Keratinocyte (primary cell): ENCODE data around the gene MSANTD1. TPM values are rescaled to one million over a fixed set of nuclear protein-coding genes. Genes with fewer than 3 reads are reported as not detected.

Experiments
- DNase-seq: peaks from one replicate; pipeline ENCODE4 v3.0.0-alpha.2; 2011; ENCODE audit warnings: low read depth, missing footprints, low spot score
- FAIRE-seq: peaks from 2 replicates; lab custom pipeline; 2011; peaks lifted over from hg19 to GRCh38; lab: Jason Lieb, UNC
- H2AFZ ChIP-seq: 2 replicates; pipeline ENCODE4 v1.6.0; 2012; ENCODE audit warnings: low read length, control low read depth, inconsistent platforms; ENCODE audit not compliant: control insufficient read depth
- H3K27ac ChIP-seq: 2 replicates; pipeline ENCODE4 v1.5.1; 2011; ENCODE audit warnings: low read length; ENCODE audit not compliant: control insufficient read depth, insufficient read depth
- H3K27me3 ChIP-seq: 3 replicates; pipeline ENCODE4 v1.6.0; 2011; ENCODE audit warnings: low read length; ENCODE audit not compliant: control insufficient read depth, insufficient read depth; ENCODE audit errors: extremely low read depth
- H3K36me3 ChIP-seq, 2 experiments: 2 replicates in 1 of 2; 3 replicates in 1 of 2; pipeline ENCODE4 v1.5.1; 2011; ENCODE audit warnings: low read length in 2 of 2, mild to moderate bottlenecking in 1 of 2; ENCODE audit not compliant: control insufficient read depth in 2 of 2, insufficient read depth in 2 of 2; ENCODE audit errors: extremely low read depth in 1 of 2
- H3K4me1 ChIP-seq: 3 replicates; pipeline ENCODE4 v1.5.1; 2011; ENCODE audit warnings: low read length; ENCODE audit not compliant: control insufficient read depth, insufficient read depth; ENCODE audit errors: extremely low read depth
- H3K4me2 ChIP-seq: 3 replicates; pipeline ENCODE4 v1.6.0; 2011; ENCODE audit warnings: low read depth, low read length; ENCODE audit not compliant: control insufficient read depth, insufficient read depth; ENCODE audit errors: extremely low read depth
- H3K4me3 ChIP-seq, 3 experiments: fragments of 200-600 bp in 1 of 3; sonication (generic) in 1 of 3; 2 replicates in 2 of 3; 3 replicates in 1 of 3; pipeline ENCODE4 v1.5.1; 2011 to 2016; ENCODE audit warnings: low read length in 3 of 3, mild to moderate bottlenecking in 3 of 3, control low read depth in 2 of 3, inconsistent platforms in 1 of 3, low read depth in 1 of 3, mixed read lengths in 1 of 3, mixed run types in 1 of 3, moderate library complexity in 1 of 3; ENCODE audit not compliant: control insufficient read depth in 2 of 3, insufficient read depth in 2 of 3; ENCODE audit errors: extremely low read depth in 1 of 3
- H3K79me2 ChIP-seq: 2 replicates; pipeline ENCODE4 v1.6.0; 2012; ENCODE audit warnings: low read length; ENCODE audit not compliant: control insufficient read depth, insufficient read depth
- H3K9ac ChIP-seq: 3 replicates; pipeline ENCODE4 v1.6.0; 2011; ENCODE audit warnings: low read length; ENCODE audit not compliant: control insufficient read depth, insufficient read depth; ENCODE audit errors: extremely low read depth
- H3K9me1 ChIP-seq: 3 replicates; pipeline ENCODE4 v1.6.0; 2011; ENCODE audit warnings: low read length; ENCODE audit not compliant: control insufficient read depth, insufficient read depth; ENCODE audit errors: extremely low read depth
- H3K9me3 ChIP-seq: 2 replicates; pipeline ENCODE4 v1.5.1; 2012; ENCODE audit warnings: low read depth, low read length; ENCODE audit not compliant: control insufficient read depth
- H4K20me1 ChIP-seq: 3 replicates; pipeline ENCODE4 v1.6.0; 2011; ENCODE audit warnings: low read length; ENCODE audit not compliant: control insufficient read depth, insufficient read depth; ENCODE audit errors: extremely low read depth
- EZH2 ChIP-seq: IDR thresholded peaks from one replicate; pipeline ENCODE4 v1.6.1; 2012; ENCODE audit warnings: inconsistent platforms, mild to moderate bottlenecking, low read length, moderate library complexity
- dilution Hi-C: fragments of 300-500 bp; cut with MboI; formaldehyde crosslinking; loops from one replicate; pipeline ENCODE4 v1.7.0; 2020; ENCODE audit warnings: low sequenced_read_pairs; ENCODE audit not compliant: extremely low pct_ligation_motif_present
- polyA plus RNA-seq, 5 experiments: library from polyadenylated mRNA; depleted of rRNA in 3 of 5; stranded (reverse) in 3 of 5; stranded (forward) in 1 of 5; unstranded in 1 of 5; fragments of >200 nt; gene quantifications; 1 replicate in 1 of 5; 2 replicates in 3 of 5; 3 replicates in 1 of 5; pipeline versions ENCODE4 v1.2.1 to v1.2.3, GENCODE V29; 2011 to 2012; ENCODE audit warnings: missing spikeins in 2 of 5, low read depth in 1 of 5, low replicate concordance in 1 of 5
- TF ChIP-seq, protein P1 (sequence below), 3 experiments: IDR thresholded peaks in 1 of 3; conservative IDR thresholded peaks in 1 of 3; optimal IDR thresholded peaks in 1 of 3; 2 replicates in 2 of 3; 3 replicates in 1 of 3; pipeline versions ENCODE3 to v1.5.1; 2011; ENCODE audit warnings: low read length in 3 of 3, mild to moderate bottlenecking in 3 of 3, moderate library complexity in 2 of 3, control low read depth in 1 of 3, inconsistent platforms in 1 of 3; ENCODE audit not compliant: insufficient read depth in 2 of 3; ENCODE audit errors: extremely low read depth in 1 of 3

The MSANTD1 gene
- polyA plus RNA-seq, 1 donor (not counting 4 experiments of a cell fraction or from before 2014, with no cell fraction given), result not detected

- Histone ChIP-seq H4K20me1 (no peaks in the 10 kb centered on the region), H3K27me3 (no peaks in the 10 kb centered on the region), H3K9ac (no peak overlapping the region), H3K4me3 (no peak overlapping the region), H3K36me3 (no peaks in the 10 kb centered on the region), H3K27ac (no peak overlapping the region), H3K9me3 (no peaks in the 10 kb centered on the region), H3K4me2 (no peak overlapping the region), H3K79me2 (no peaks in the 10 kb centered on the region), H3K4me1 (no peaks in the 10 kb centered on the region), H3K9me1 (no peaks in the 10 kb centered on the region), H2AFZ (no peak overlapping the region)
- DNase-seq (no peak), FAIRE-seq (no peak)
- dilution Hi-C loops, result no loop called here
- TF ChIP-seq, protein P1, sequence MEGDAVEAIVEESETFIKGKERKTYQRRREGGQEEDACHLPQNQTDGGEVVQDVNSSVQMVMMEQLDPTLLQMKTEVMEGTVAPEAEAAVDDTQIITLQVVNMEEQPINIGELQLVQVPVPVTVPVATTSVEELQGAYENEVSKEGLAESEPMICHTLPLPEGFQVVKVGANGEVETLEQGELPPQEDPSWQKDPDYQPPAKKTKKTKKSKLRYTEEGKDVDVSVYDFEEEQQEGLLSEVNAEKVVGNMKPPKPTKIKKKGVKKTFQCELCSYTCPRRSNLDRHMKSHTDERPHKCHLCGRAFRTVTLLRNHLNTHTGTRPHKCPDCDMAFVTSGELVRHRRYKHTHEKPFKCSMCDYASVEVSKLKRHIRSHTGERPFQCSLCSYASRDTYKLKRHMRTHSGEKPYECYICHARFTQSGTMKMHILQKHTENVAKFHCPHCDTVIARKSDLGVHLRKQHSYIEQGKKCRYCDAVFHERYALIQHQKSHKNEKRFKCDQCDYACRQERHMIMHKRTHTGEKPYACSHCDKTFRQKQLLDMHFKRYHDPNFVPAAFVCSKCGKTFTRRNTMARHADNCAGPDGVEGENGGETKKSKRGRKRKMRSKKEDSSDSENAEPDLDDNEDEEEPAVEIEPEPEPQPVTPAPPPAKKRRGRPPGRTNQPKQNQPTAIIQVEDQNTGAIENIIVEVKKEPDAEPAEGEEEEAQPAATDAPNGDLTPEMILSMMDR (optimal IDR thresholded peaks at IDR 0.05 in 1 of 3, IDR thresholded peaks at IDR 0.05 in 1 of 3, conservative IDR thresholded peaks at IDR 0.05 in 1 of 3; ENCODE audit: extremely low read depth in 1 of 3, insufficient read depth in 2 of 3, low read length in 3 of 3), result no peak
- no peak for TF ChIP-seq EZH2
Measured at GRCh38 chr4:3250438-3250955, 1.5 kb downstream of the MSANTD1 start.

GRCh38 chr4:3250956-3251690 lies 2.2 kb downstream of the MSANTD1 start:
- DNase-seq, result no peak
- H4K20me1 ChIP-seq, result no peaks in the 10 kb centered on the region
- no peaks in the 10 kb centered on the region for H3K36me3 ChIP-seq
- H3K4me3 ChIP-seq, result no peak overlapping the region
- H3K4me1 ChIP-seq, result no peaks in the 10 kb centered on the region
- H2AFZ ChIP-seq, result no peak overlapping the region
- no peak overlapping the region for H3K9ac ChIP-seq
- no peak overlapping the region for H3K4me2 ChIP-seq
- TF ChIP-seq EZH2, result no peak
- TF ChIP-seq, protein P1 (optimal IDR thresholded peaks at IDR 0.05 in 1 of 3, IDR thresholded peaks at IDR 0.05 in 1 of 3, conservative IDR thresholded peaks at IDR 0.05 in 1 of 3; ENCODE audit: extremely low read depth in 1 of 3, insufficient read depth in 2 of 3, low read length in 3 of 3), result no peak
- no peaks in the 10 kb centered on the region for H3K9me1 ChIP-seq
- no peak for FAIRE-seq
- H3K79me2 ChIP-seq, result no peaks in the 10 kb centered on the region
- no peaks in the 10 kb centered on the region for H3K9me3 ChIP-seq
- H3K27me3 ChIP-seq, result no peaks in the 10 kb centered on the region
- dilution Hi-C loops, result no loop called here
- H3K27ac ChIP-seq, result no peak overlapping the region
